Epithelial cell of proximal tubule (primary cell): Measurements from ENCODE around the gene TARS2. TPM values are rescaled to one million over a fixed set of nuclear protein-coding genes. Genes with fewer than 3 reads are reported as not detected.

Experiments used
- DNase-seq: peaks from one replicate; pipeline ENCODE4 v3.0.0-alpha.2; 2011; ENCODE audit warnings: low read depth
- H3K4me3 ChIP-seq: 2 replicates; pipeline ENCODE4 v1.5.1; 2011; ENCODE audit warnings: low read depth, mild to moderate bottlenecking, low read length
- total RNA-seq: library from RNA; depleted of rRNA; stranded (reverse); fragments of >200 nt; gene quantifications from 2 replicates; pipeline ENCODE4 v1.2.3, GENCODE V29; 2015
- TF ChIP-seq, protein P1 (sequence below): conservative IDR thresholded peaks from 2 replicates; pipeline ENCODE4 v1.5.1; 2012; ENCODE audit warnings: low read depth, mild to moderate bottlenecking, low read length

Gene TARS2
- total RNA-seq, 1 donor from 2014 or later, result 20.5 TPM

DNA sequence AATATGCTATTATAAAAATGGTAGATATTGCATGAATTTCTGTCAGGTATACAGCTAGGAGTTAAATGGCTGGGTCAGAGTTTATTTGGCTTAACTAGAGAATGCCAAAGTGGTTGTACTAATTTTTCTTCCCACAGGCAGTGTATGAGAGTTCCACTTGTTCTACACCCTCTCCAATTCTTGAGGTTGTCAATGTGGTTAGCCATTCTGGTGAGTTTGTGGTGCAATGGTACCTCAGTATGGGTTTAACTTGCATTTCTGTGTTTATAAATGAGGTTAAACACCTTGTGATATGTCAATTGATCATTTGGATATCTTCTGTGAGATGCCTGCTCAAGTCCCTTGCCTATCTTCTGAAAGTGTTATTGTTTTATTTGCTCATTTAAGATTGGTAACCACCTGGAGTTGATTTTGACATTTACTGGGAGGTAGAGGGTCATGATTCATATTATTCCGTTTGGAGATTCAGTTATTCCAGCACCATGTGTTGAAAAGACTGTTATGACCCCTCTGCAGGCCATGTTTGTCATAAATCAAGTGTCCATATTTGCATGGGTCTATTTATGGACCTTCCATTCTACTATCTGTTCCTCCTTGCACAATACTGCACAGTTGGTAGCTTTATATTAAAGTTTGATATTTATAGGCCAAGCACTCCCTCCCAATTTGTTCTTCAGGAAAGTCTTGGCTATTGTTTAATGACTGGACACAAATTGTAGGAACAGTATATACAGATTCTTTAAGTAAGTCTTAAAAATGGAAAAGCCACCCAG, 34.2 kb downstream of the TARS2 start:
- TF ChIP-seq, protein P1, sequence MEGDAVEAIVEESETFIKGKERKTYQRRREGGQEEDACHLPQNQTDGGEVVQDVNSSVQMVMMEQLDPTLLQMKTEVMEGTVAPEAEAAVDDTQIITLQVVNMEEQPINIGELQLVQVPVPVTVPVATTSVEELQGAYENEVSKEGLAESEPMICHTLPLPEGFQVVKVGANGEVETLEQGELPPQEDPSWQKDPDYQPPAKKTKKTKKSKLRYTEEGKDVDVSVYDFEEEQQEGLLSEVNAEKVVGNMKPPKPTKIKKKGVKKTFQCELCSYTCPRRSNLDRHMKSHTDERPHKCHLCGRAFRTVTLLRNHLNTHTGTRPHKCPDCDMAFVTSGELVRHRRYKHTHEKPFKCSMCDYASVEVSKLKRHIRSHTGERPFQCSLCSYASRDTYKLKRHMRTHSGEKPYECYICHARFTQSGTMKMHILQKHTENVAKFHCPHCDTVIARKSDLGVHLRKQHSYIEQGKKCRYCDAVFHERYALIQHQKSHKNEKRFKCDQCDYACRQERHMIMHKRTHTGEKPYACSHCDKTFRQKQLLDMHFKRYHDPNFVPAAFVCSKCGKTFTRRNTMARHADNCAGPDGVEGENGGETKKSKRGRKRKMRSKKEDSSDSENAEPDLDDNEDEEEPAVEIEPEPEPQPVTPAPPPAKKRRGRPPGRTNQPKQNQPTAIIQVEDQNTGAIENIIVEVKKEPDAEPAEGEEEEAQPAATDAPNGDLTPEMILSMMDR, result no peak
- H3K4me3 ChIP-seq, result no peak overlapping the region
- no peak for DNase-seq

DNA sequence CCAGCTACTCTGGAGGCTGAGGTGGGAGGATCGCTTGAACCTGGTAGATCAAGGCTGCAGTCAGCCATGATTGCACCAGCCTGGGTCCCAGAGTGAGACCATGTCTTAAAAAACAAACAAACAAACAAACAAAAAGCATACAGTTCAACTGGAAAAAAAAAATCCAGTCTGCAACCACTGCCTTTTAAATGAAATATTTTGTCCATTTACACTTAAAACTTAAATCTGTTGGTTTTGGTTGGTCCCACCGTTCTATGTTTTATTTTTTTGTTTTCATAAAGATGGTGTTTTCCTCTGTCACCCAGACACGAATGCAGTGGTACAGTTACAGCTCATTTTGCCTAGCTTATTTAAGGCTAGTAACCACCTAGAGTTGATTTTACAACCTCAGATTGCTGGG, 38.1 kb downstream of the TARS2 start:
- TF ChIP-seq, protein P1, result no peak
- no peak overlapping the region for H3K4me3 ChIP-seq
- no peak for DNase-seq

DNA sequence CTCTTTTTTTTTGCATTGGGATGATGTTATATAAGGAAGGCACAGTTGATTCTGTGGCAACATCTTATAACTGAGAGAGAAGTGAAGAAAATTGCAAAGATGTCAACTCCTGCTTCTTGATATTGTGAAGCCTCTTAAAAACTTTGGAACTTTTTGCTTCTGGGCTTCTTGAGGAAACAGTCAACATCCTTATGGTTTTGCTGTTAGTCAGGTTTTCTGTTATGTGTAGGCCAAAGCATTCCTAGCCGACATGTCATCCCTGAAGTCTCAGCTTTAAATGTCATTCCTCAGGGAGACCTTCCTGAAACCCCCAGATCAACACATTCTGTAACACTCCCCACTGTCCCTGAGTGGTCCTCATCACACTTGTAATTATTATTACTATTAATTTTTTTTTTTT, 41.0 kb downstream of the TARS2 start:
- DNase-seq, result no peak
- H3K4me3 ChIP-seq, result no peak overlapping the region
- TF ChIP-seq, protein P1, result no peak

DNA sequence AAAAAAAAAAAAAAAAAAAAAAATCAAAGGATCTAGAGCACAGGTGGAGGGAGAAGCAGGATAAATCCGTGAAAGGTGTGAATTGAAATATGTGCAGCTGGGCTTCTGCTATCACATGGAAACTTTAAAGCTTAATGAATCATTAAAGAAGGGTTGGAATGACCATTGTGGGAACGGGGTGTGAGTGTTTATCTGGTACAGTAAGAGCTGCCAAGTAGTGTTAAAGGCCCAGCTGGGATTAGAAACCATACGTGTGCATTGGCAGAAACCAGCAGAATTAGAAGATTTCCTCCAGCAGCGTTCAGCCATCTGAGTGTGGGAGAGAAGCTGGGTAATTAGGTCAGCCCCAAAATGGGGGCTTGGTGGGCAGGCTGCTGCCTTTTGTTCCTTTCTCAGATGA, 41.8 kb downstream of the TARS2 start:
- TF ChIP-seq, protein P1, result no peak
- no peak overlapping the region for H3K4me3 ChIP-seq
- DNase-seq, result no peak

DNA sequence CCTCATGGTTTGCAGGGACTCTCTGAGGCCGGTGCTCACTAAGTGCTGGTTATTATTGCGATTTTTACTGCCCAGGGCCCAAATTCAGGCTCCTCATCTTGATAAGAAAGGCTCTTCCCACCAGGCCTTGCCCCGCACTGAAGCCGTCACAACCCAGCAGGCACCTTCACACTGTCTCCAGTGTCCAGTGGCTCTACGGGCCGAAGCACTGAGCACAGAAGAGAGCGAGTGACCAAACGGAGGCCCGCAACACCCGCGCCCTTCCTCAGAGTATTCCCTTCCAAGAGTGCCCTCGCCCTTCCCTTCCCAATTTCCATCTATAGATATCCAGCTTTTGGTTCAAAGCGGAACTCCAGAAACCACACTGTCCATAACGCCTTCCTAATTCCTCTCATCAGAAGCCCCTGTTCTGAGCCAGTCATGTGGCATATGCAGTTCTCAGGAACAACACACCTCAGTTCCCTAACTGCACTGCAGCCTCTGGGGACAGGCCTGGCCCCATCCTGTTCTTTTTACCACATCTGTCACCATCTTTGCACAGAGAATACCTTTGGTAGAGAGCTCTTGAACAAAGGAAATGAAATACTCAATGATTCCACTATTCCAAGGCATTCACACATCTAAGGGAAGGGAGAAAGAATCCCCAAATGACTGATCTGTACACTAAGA, 43.4 kb downstream of the TARS2 start:
- DNase-seq, result no peak
- TF ChIP-seq, protein P1, result no peak
- no peak overlapping the region for H3K4me3 ChIP-seq

DNA sequence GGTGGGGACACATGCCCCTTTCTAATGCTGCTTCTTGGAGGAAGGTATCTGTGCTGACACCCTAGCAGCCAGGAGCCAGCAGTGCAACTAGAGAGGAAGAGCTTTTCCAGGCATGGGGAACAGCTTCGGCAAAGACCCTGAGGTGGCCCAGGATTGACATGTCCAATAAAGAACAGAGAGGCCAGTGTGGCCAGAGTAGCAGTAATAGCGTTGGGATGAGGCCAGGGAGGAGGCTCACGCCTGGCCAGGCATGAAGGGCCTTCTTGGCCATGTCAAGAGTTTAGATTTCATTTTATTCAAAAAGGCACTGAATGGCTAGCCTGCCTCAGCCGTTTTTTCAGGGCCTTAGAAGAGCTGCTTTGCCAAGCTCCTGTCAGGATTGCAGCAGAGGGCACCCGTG, 45.6 kb downstream of the TARS2 start:
- no peak overlapping the region for H3K4me3 ChIP-seq
- TF ChIP-seq, protein P1, result no peak
- DNase-seq, result no peak

DNA sequence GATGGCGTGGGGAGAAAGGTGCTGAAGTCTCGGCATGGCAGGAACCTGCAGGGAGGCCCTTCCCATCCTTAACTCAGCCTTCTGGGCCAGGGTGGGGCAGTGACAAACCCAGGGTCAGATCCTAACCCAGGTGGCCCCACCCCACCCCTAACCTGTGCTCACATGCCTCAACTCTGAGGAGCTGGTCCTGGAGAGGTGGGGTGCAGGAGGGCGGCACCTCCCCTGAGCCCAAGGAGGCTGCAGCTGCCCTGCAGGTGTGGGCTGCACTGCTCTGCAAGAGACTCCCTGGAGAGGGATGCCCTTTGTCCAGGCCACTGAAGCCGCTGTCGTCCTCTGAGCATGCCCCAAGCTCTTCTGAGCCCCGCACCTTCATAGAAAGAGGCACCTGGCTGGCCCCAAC, 46.8 kb downstream of the TARS2 start:
- TF ChIP-seq, protein P1, result no peak
- no peak for DNase-seq
- H3K4me3 ChIP-seq, result no peak overlapping the region
